GM18526 (cell line): ENCODE measurements around the gene AKAP9.

Experiments used
- POLR2A ChIP-seq: IDR thresholded peaks from 3 replicates; pipeline ENCODE4 v1.6.1; 2011; ENCODE audit not compliant: insufficient read length; ENCODE audit errors: extremely low read depth

AKAP9 gene

DNA sequence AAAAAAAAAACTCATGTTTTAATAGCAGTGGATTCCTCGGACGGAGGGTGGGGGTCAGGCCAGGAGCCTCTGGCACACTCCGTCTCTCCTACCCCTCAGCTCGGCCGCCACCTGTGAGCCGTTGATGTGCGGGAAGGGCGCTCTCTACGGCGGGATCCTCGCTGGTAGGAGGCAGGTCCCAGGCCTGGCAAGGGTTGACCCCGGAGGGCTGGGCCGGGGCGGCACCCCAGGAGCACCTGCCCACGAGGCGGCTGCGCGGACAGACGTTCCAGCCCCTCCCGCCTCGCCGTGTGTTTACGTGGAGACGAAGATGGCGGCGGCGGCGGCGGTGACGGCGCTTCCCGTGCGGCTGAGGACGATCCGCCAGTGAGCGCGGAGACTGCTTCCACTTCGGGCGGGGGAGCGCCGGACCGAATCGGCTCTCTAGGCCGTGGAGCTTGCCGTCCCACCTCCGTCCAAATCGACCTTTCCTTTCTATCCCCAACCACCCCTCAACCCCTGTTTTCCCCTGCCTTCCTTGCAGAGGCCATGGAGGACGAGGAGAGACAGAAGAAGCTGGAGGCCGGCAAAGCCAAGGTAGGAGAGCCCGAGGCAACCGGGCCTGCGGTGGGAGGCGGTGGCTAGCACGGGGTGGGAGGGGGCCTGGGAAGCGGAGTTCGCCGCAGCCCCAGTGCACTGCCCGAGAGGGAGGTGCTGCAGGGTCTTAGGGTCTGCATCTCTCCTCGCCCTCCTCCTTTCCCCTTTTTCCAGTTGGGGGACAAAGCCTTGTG, at the start of gene AKAP9:
Gene AKAP9, plus strand, starts transcription at position 291 of the 770 bp plus-strand sequence. Its CDS starts 238 bp downstream, at position 529.
- peak; percentile 87 for TF ChIP-seq POLR2A

GRCh38 chr7:91892099-91892705, 48.5 kb upstream of the AKAP9 start:
- TF ChIP-seq POLR2A: no peak

GRCh38 chr7:91892821-91893340, 47.8 kb upstream of the AKAP9 start:
- no peak for TF ChIP-seq POLR2A

DNA sequence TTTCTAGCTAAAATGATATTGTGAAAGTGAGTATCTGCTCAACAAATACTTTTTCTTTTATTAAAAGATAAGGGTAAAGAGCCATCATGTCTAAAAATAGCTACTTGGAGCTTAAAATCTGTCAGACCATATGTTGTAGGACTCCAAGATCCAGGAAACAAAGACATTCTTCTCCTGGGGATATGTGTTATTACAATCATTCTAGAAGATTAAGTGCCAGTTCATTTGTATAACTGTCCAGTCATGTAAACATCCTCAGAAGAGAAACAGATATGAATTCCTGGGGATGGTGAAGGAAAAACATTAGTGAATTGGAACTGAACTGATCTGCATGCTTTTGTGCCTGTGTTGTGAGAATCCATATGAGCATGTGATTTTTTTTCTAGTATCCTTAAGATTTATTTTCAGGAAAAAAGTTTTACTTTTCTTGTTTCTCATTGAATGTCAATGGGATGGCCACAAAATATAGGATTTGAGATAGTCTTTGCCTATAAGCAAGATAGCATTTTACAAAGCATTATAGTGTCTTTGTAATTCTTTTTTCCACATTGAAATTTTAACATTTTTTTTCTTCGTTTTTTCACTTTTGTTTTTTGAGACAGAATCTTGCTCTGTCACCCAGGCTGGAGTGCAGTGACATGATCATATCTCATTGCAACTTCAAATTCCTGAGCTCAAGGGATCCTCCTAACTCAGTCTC, 45.7 kb upstream of the AKAP9 start:
- no peak for TF ChIP-seq POLR2A

DNA sequence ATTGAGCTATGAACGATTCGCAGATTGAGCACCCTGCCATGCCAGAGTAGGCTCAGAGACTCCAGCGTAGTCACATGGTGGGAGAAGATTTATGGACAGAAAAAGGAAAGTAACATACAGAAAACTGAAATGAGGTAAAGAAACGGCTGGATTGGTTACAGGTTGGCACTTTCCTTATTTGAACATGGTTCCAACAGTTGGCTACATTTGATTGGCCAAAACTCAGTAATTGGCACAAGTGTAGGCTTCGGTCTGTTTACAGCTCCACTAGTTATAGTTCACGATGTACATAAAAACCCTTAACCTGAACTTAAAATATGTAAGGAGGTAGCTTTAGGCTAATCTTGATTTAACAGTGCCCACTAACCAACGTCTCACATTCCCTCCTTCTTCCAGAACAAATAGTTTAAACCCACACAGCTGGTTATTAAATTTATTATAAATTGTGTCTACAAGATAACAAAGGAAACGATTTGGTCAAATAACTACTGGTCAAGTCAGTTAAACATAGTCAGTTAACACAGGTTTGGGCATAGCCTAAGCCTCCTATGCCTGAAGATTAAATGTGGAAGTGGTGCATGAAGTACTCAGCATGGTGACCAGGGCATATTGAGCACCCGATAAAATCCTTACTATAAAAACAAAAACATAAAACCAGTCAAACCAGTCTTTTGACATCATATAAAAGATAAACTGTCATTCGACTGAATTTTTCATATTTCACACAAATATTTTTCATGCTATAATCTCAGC, 42.2 kb upstream of the AKAP9 start:
- no peak for TF ChIP-seq POLR2A

- no peak for TF ChIP-seq POLR2A
These were observed 41.1 kb upstream of the AKAP9 start for GRCh38 chr7:91899563-91899962.

DNA sequence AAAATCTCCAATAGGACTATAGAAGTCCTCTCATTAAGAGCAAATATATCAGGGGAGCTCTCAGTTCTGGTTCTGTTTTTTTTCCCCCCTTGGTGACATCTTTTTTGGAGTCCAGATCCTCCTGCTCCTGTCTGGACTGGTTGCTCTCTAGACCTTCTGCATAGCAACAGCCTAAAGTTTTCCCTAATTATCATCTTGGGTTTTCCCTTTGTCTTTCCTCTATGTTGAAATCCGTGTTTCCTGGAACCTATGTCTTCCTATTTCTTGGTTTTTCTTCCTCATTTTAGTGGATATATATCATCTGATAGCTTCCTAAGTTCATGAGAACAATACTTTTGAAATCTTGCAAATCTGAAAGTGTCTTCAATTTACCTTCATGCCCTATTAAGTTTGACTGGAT, 30.5 kb upstream of the AKAP9 start:
- no peak for TF ChIP-seq POLR2A

DNA sequence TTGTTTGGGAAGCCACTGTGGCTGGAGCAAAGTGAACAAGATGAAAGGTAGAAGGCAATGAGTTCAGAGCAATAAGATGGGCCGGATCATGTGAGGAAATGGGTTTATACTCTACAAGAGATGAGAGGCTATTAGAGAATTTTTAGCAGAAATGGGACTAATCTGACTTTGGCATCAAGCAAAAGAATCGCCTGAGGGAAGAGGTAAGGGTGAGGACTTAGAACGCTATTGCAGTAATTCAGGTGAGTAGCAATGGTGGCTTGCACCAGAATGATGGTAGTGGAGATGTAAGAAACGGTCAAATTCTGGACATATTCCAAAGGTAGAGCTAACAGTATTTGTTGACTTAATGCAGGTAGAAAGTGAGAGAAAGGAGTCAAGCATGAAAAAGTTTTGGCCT, 29.5 kb upstream of the AKAP9 start:
- TF ChIP-seq POLR2A: no peak

DNA sequence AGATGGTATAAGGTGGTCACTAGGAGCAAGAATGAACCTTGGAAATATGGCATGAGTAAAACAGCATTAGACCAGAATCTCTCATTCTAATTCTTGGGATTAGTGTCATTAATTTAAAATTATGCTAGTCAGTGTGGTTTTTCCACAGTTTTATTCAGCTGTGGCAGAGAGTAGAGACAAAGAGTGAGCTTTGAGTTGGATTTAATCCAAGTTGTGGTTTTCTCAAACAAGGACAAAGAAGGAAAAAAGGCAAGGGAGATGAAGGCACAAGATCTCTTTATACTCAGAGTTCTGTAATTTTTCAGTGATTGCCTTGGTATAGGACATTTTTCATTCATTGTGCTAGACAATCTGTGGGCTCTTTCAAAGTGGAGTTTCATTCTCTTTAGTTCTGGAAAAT, 28.2 kb upstream of the AKAP9 start:
- TF ChIP-seq POLR2A: no peak

GRCh38 chr7:91913612-91914011, 27.1 kb upstream of the AKAP9 start:
- no peak for TF ChIP-seq POLR2A

DNA sequence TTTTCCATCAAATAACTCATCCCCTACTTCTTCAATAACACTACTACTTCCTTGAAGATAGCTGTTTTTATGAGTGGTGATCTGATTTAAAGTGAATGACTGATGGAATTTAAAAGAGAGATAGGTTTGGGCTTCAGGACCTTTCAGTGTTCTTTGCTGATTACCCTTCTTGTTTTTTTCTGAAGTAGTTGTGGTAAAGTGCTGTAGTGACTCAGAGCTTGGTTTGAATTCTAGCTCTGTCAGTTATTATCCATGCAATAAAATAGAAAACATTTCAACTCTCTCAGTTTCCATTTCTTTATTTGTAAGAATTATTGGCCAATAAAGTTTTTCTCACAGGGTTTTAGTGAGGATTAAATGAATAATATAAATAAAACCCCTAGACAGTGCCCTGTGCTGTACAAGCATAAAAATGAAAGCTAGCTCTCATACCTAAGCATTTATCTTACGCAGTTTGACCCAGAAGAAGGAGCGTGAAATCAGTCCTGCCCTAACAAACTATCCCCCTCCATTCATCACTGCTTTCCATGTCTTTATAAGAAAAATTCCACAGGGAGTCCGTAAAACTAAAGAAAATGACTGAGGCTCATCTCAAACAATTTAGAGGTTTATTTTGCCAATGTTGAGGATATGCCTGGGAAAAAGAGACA, 25.1 kb upstream of the AKAP9 start:
- no peak for TF ChIP-seq POLR2A

DNA sequence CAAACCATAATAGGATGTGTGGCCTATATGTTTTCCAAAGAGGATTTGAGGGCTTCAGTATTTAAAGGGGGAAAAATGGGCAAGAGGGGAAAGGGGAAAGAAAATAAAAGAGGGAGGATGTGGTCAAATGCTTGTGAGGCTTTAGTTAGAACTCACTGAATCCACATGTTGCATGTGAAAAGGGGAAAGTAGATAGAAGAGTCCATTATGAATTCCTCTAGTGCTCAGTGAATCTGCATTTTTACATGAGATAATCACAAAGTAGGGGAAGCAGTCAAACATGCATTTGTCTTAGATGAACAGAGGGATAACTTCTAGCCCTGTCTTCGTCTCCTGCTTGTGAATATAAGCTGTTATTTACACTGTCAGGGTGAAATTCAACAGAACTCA, 24.6 kb upstream of the AKAP9 start:
- no peak for TF ChIP-seq POLR2A

- TF ChIP-seq POLR2A: no peak
These were observed 22.3 kb upstream of the AKAP9 start for GRCh38 chr7:91918356-91918755.

DNA sequence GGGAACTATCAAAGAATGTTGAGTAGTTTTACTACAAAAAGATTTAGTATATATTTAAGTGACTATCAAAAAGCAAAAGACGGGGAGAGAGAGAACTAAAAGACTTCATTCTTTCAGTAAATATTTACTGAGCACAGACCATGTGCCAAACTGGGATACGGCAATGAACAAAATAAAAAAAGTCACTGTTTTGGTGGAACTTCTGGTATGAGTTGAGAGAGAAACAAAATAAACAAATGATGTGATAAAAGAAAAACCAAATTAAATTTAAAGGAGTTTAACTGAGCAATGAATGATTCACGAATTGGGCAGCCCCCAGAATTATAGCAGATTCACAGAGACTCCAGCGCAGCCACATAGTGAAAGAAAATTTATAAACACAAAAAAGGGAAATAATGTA, 17.8 kb upstream of the AKAP9 start:
- TF ChIP-seq POLR2A: no peak

DNA sequence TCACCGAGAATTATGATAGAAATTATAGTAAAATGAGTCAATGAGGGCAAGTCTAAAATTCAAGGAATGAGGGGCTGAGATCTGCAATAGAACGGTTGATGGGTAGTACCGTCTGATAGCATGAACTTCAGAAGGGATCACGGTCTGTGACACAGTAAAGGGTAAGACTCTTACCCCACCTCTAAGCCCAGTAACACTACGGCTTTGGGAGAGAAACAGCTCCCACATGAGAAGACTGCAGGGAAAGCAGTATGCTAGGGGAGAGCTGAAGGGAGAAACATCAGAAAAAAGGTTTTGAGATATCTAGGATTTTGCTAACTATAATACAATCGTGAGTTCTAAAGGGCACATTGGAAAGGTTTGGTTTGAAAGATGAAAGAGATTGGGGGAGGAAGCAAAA, 12.8 kb upstream of the AKAP9 start:
- TF ChIP-seq POLR2A: no peak
